ENCODE measurements around the gene FRMPD2. TPM values are rescaled to one million over a fixed set of nuclear protein-coding genes. Genes with fewer than 3 reads are reported as not detected.

The FRMPD2 gene
- total RNA-seq, 1 experiment from 2014 or later, result 0.44 TPM

GRCh38 chr10:48254750-48255512 lies 19.6 kb downstream of the FRMPD2 start:
- H3K4ac ChIP-seq (ENCODE audit: low read depth, low read length), result no peak overlapping the region
- WGBS (ENCODE audit: extremely low coverage, insufficient read length, low lambda C conversion rate), result no CpG with 5 or more reads among the region's 5 CpGs

More at GRCh38 chr10:48254750-48255512, 19.6 kb downstream of the FRMPD2 start:
- peak overlapping the region in 1 of 3 experiments; percentile 4; a peak in 1 of 7 replicates for H3K27ac Mint-ChIP-seq
- H3K18ac ChIP-seq (ENCODE audit: insufficient read length, low read depth, low read length), result no peak overlapping the region
- H3K4me1 ChIP-seq (ENCODE audit: insufficient read depth, low read length), result peaks cover 2% of the 10 kb centered on the region; the same call in 1 of the 2 replicates
- H2BK120ac ChIP-seq (ENCODE audit: low read depth, low read length, poor library complexity, severe bottlenecking), result no peak overlapping the region
- peaks cover 2% of the 10 kb centered on the region; the same call in 1 of the 2 replicates for H3K27me3 Mint-ChIP-seq (ENCODE audit: low read depth)
- no peak overlapping the region for H2AFZ ChIP-seq (ENCODE audit: low read length)
- no peak overlapping the region for H3K4me2 ChIP-seq (ENCODE audit: insufficient read depth, insufficient read length, low read length)
- no peaks in the 10 kb centered on the region for H3K23me2 ChIP-seq (ENCODE audit: insufficient read length, low read depth, low read length, poor library complexity, severe bottlenecking)
- H3K79me1 ChIP-seq (ENCODE audit: insufficient read depth, low read depth, low read length, poor library complexity, severe bottlenecking), result no peaks in the 10 kb centered on the region
- H2BK5ac ChIP-seq (ENCODE audit: insufficient read length, low read length), result no peak overlapping the region
- no peak overlapping the region for H4K91ac ChIP-seq (ENCODE audit: insufficient read length, low read depth, low read length)
- H2AK5ac ChIP-seq (ENCODE audit: insufficient read length, low read length), result no peak overlapping the region
- no peak overlapping the region for H2BK15ac ChIP-seq (ENCODE audit: low read depth, low read length)
- no peak overlapping the region for H3K23ac ChIP-seq (ENCODE audit: insufficient read length, low read depth, low read length)
- H3K9ac ChIP-seq (ENCODE audit: extremely low read depth, insufficient read length, low read length), result no peak overlapping the region
- H4K20me1 ChIP-seq (ENCODE audit: control insufficient read depth, insufficient read depth, insufficient read length), result no peaks in the 10 kb centered on the region
- no peak overlapping the region for H3K14ac ChIP-seq (ENCODE audit: insufficient read depth, low read length)
- H3K36me3 Mint-ChIP-seq (ENCODE audit: insufficient read depth in 1 of 3, low read depth in 3 of 3), result no peaks in the 10 kb centered on the region
- no peak for TF ChIP-seq CTCF (conservative IDR thresholded peaks at IDR 0.05)
- no peak overlapping the region for H3T11ph ChIP-seq (ENCODE audit: low read length)
- H3K9me3 Mint-ChIP-seq, result no peaks in the 10 kb centered on the region
- peaks cover 34 to 38% of the 10 kb centered on the region in 2 experiments for H3K4me1 Mint-ChIP-seq
- H3K56ac ChIP-seq (ENCODE audit: insufficient read length, low read depth, low read length), result no peak overlapping the region
- no peak overlapping the region; a peak in 1 of 5 replicates for H3K4me3 Mint-ChIP-seq
- H3K9me3 ChIP-seq (ENCODE audit: control insufficient read depth, low read depth, low read length), result no peaks in the 10 kb centered on the region
- no peaks in the 10 kb centered on the region for H3K79me2 ChIP-seq (ENCODE audit: insufficient read depth, low read length)
- H4K5ac ChIP-seq (ENCODE audit: insufficient read length, low read depth, low read length), result no peak overlapping the region
- DNase-seq, result no peak
- H4K8ac ChIP-seq (replicated peaks; ENCODE audit: insufficient read length, low read depth, low read length), result no peak overlapping the region
- no peaks in the 10 kb centered on the region for H3K27me3 ChIP-seq (ENCODE audit: insufficient read depth, low read length)
- H2BK12ac ChIP-seq (ENCODE audit: insufficient read length, low read depth, low read length), result no peak overlapping the region
- H2BK20ac ChIP-seq (ENCODE audit: low read depth, low read length, poor library complexity, severe bottlenecking), result no peak overlapping the region
- H3K27ac ChIP-seq (ENCODE audit: insufficient read length, low read depth, low read length), result no peak overlapping the region

Data from H9 (cell line).